Body of pancreas (tissue), 4 donors: ENCODE results near the gene AXL.

Source experiments
- POLR2A ChIP-seq, 3 donors: fragments of 450-650 bp; IDR thresholded peaks; one replicate each; pipeline ENCODE4 v1.6.1; 2016; ENCODE audit warnings: antibody characterized with exemption in 3 of 3, mild to moderate bottlenecking in 2 of 3
- TF ChIP-seq, protein P1 (sequence below), 7 experiments: fragments of 450-650 bp in 4 of 7; fragments of 200-600 bp in 3 of 7; sonication (generic) in 3 of 7; IDR thresholded peaks; one replicate each; pipeline ENCODE4 v1.5.1; 2016 to 2019; ENCODE audit warnings: antibody characterized with exemption in 7 of 7

DNA sequence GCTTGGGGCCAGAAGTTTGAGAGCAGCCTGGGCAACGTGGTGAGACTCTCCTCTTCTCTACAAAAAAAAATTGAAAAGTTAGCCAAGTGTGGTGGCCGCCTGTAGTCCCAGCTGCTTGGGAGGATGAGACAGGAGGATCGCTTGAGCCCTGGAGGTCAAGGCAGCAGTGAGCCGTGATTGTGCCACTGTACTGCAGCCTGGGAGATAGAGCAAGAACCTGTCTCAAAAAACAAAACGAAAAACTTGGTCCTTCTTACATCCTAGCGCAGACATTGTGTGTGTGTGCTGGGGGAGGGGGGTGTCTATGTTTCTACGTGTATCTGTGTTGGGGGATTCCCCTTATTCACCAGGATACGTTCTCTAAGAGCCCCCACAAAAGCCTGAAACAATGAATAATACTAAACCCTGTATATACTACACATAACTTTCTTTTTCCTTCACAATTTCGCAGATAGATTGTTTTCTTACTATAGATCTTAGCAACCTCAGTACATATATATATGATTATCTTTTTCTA, 7.9 kb downstream of the AXL start:
- TF ChIP-seq POLR2A (IDR thresholded peaks at IDR 0.05), result no peak
- TF ChIP-seq, protein P1, sequence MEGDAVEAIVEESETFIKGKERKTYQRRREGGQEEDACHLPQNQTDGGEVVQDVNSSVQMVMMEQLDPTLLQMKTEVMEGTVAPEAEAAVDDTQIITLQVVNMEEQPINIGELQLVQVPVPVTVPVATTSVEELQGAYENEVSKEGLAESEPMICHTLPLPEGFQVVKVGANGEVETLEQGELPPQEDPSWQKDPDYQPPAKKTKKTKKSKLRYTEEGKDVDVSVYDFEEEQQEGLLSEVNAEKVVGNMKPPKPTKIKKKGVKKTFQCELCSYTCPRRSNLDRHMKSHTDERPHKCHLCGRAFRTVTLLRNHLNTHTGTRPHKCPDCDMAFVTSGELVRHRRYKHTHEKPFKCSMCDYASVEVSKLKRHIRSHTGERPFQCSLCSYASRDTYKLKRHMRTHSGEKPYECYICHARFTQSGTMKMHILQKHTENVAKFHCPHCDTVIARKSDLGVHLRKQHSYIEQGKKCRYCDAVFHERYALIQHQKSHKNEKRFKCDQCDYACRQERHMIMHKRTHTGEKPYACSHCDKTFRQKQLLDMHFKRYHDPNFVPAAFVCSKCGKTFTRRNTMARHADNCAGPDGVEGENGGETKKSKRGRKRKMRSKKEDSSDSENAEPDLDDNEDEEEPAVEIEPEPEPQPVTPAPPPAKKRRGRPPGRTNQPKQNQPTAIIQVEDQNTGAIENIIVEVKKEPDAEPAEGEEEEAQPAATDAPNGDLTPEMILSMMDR (IDR thresholded peaks at IDR 0.05), result no peak
